Fibroblast of skin of scalp (primary cell): ENCODE results near the gene TXNDC5.
"Not testable (repeated sequence)": the region's sequence is repeated elsewhere in the genome, so short reads cannot be mapped to it uniquely, and the experiment has no call there.

Experiments
- DNase-seq: peaks from one replicate; pipeline ENCODE4 v3.0.0-alpha.2; 2013

TXNDC5 gene

GRCh38 chr6:7894262-7895124, 16.1 kb downstream of the TXNDC5 start:
- no peak for DNase-seq

- no peak for DNase-seq
These were observed 17.2 kb downstream of the TXNDC5 start for GRCh38 chr6:7893342-7893741.

GRCh38 chr6:7892367-7892766, 18.2 kb downstream of the TXNDC5 start:
- not testable (repeated sequence) for DNase-seq

- no peak for DNase-seq
These were observed 19.3 kb downstream of the TXNDC5 start for GRCh38 chr6:7891078-7891872.

- DNase-seq = no peak
These were observed 21.8 kb downstream of the TXNDC5 start for GRCh38 chr6:7888587-7889357.

- no peak for DNase-seq
These were observed 23.2 kb downstream of the TXNDC5 start for GRCh38 chr6:7887278-7887991.

GRCh38 chr6:7886132-7886531, 24.5 kb downstream of the TXNDC5 start:
- DNase-seq = no peak

- DNase-seq = no peak
These were observed 27.2 kb downstream of the TXNDC5 start for GRCh38 chr6:7883381-7883780.

GRCh38 chr6:7882505-7883257, 27.9 kb downstream of the TXNDC5 start:
- DNase-seq = no peak

- no peak for DNase-seq
These were observed 28.7 kb downstream of the TXNDC5 start for GRCh38 chr6:7881765-7882500.

- no peak for DNase-seq
These were observed 29.9 kb downstream of the TXNDC5 start for GRCh38 chr6:7880718-7881107.

GRCh38 chr6:7879980-7880717, 30.4 kb downstream of the TXNDC5 start:
- DNase-seq = no peak

- no peak for DNase-seq
These were observed 31.0 kb downstream of the TXNDC5 start for GRCh38 chr6:7879579-7879978.

GRCh38 chr6:7879043-7879442, 31.5 kb downstream of the TXNDC5 start:
- no peak for DNase-seq

- no peak for DNase-seq
These were observed 32.1 kb downstream of the TXNDC5 start for GRCh38 chr6:7878401-7878964.

GRCh38 chr6:7868926-7869325, 41.7 kb downstream of the TXNDC5 start:
- no peak for DNase-seq

- no peak for DNase-seq
These were observed 44.1 kb downstream of the TXNDC5 start for GRCh38 chr6:7866526-7866925.

GRCh38 chr6:7865781-7866180, 44.8 kb downstream of the TXNDC5 start:
- DNase-seq = peak; percentile 33

- DNase-seq = no peak
These were observed 51.0 kb downstream of the TXNDC5 start for GRCh38 chr6:7859591-7859990.

- DNase-seq = no peak
These were observed 58.8 kb downstream of the TXNDC5 start for GRCh38 chr6:7851780-7852179.
